PFSK-1 (cell line): ENCODE data around the gene IRX6.

Experiments used
- FOXP2 ChIP-seq: optimal IDR thresholded peaks from 2 replicates; pipeline ENCODE3; 2011; ENCODE audit warnings: borderline replicate concordance, control low read depth, inconsistent platforms; ENCODE audit not compliant: insufficient read depth; ENCODE audit errors: extremely low read length, extremely low read depth
- POLR2AphosphoS5 ChIP-seq: IDR thresholded peaks from 2 replicates; pipeline ENCODE4 v1.6.1; 2012; ENCODE audit warnings: low read depth, mild to moderate bottlenecking, control low read depth, low read length, moderate library complexity
- SIN3A ChIP-seq: IDR thresholded peaks from 2 replicates; pipeline ENCODE4 v1.6.1; 2012; ENCODE audit warnings: mild to moderate bottlenecking, low read length, moderate library complexity, borderline replicate concordance; ENCODE audit not compliant: insufficient read depth
- TAF1 ChIP-seq: IDR thresholded peaks from 2 replicates; pipeline ENCODE4 v1.6.1; 2012; ENCODE audit warnings: low read length, control low read depth, borderline replicate concordance; ENCODE audit not compliant: insufficient read depth
- TF ChIP-seq, protein P1 (sequence below), 2 experiments: IDR thresholded peaks; 2 replicates each; pipeline versions ENCODE4 v1.6.1 to v1.8.0; 2011 to 2012; ENCODE audit warnings: low read depth in 2 of 2, low read length in 2 of 2, control low read depth in 1 of 2, inconsistent platforms in 1 of 2, mild to moderate bottlenecking in 1 of 2, moderate library complexity in 1 of 2; ENCODE audit not compliant: insufficient read depth in 1 of 2

Gene IRX6

DNA sequence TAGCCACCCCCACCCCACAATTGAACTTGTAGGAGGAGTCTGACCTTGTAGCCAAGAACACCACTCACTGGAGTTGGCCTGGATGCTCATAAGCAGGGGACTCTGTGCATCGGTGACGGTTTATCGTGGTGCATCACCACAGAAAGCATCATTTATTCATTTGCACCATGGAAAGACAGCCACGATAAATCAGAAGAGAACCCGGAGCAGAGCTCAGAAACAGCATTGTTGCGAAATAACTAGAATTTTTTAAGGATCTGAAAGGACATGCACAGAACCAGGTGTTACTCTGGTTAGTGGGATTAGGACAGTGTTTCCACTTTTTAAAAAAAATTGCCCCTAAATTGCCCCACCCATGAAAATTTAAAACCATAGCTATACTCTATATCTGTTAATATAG, 44.4 kb upstream of the IRX6 start:
- TF ChIP-seq TAF1 (no peak), FOXP2 (no peak), POLR2AphosphoS5 (no peak), SIN3A (no peak)
- TF ChIP-seq, protein P1, sequence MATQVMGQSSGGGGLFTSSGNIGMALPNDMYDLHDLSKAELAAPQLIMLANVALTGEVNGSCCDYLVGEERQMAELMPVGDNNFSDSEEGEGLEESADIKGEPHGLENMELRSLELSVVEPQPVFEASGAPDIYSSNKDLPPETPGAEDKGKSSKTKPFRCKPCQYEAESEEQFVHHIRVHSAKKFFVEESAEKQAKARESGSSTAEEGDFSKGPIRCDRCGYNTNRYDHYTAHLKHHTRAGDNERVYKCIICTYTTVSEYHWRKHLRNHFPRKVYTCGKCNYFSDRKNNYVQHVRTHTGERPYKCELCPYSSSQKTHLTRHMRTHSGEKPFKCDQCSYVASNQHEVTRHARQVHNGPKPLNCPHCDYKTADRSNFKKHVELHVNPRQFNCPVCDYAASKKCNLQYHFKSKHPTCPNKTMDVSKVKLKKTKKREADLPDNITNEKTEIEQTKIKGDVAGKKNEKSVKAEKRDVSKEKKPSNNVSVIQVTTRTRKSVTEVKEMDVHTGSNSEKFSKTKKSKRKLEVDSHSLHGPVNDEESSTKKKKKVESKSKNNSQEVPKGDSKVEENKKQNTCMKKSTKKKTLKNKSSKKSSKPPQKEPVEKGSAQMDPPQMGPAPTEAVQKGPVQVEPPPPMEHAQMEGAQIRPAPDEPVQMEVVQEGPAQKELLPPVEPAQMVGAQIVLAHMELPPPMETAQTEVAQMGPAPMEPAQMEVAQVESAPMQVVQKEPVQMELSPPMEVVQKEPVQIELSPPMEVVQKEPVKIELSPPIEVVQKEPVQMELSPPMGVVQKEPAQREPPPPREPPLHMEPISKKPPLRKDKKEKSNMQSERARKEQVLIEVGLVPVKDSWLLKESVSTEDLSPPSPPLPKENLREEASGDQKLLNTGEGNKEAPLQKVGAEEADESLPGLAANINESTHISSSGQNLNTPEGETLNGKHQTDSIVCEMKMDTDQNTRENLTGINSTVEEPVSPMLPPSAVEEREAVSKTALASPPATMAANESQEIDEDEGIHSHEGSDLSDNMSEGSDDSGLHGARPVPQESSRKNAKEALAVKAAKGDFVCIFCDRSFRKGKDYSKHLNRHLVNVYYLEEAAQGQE (IDR thresholded peaks at IDR 0.05; ENCODE audit: insufficient read depth in 1 of 2, low read depth in 2 of 2, low read length in 2 of 2), result no peak

DNA sequence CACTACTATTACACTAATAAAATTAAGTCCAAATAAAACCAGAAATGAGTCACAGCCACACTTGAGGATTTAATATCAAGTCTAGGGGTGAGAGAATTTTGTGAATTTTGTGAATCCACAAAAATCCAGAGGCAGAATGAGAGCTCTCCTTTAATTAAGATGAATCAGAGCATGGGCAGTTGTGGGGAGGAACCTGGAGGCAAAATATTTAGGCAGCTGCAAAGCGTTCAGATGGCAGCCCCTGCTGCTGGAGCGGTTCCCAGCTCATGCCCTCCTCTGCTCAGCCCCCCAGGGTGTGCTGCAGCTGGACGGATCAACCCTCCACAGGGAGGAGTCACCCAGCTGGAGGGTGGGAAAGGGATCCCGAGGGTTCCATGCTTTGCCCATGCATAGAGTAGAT, 43.4 kb upstream of the IRX6 start:
- TF ChIP-seq, protein P1 (IDR thresholded peaks at IDR 0.05; ENCODE audit: insufficient read depth in 1 of 2, low read depth in 2 of 2, low read length in 2 of 2), result no peak
- no peak for TF ChIP-seq TAF1

DNA sequence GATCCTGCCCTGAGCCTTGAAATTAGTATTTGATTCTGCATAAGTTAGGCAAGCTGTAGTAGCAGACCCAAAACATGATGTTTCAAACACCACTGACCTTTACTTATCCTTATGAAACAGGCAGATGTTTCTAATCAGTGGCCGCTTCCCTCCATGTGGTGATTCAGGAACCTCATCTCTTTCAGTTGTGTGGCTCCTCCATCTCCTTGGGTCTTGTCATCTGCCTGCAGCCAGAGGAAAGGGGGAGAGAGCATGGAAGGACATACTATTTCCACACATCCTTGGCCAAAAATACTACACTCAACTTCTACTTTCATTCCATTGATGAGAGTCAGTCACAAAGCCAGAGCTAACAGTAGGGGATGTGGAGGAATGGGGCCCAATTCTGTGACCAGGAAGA, 41.6 kb upstream of the IRX6 start:
- TF ChIP-seq, protein P1 (IDR thresholded peaks at IDR 0.05; ENCODE audit: insufficient read depth in 1 of 2, low read depth in 2 of 2, low read length in 2 of 2), result no peak
- TF ChIP-seq FOXP2, result no peak
- no peak for TF ChIP-seq SIN3A
- TF ChIP-seq TAF1, result no peak
- no peak for TF ChIP-seq POLR2AphosphoS5

DNA sequence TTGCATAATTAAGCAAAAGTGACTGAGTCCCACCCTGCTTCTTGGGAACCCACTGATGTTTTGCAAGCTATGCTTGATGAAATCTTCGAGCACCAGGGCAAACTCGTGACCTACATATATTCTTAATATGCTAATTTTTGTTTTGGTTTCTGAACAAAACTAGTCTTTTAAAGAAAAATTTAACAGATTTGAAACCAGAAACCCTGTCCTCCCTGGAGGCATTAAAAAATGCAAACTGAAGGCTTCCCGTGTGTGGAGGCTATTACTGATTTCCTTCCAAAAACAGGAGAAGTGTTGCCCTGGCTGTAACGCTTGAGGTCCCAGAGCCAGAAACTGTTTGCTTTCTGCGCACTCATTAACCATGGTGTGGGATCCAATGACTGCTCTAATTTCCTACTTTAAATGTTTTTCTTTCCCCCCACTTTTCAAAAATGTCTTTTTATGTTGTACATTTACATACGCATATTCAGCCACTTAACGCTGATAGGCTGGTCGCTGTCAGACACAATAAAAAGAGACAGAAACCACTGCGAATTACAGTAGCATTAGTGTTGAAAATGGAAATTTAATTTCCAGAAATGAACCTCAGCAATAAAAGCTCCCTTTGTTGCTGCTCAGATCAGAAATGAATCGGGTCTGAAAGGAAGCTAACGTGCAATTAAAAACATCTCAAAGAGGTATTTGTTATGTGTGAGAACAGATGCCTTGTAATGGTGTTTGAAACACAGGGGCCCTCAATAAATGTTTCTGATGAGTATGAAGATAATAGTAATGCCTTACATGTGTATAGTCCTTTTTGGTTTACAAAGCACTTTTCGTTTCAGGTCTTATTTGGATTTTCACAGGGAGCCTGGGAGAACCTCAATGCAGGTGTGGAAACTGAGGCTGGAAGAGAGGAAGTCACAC, 39.9 kb upstream of the IRX6 start:
- TF ChIP-seq SIN3A, result no peak

DNA sequence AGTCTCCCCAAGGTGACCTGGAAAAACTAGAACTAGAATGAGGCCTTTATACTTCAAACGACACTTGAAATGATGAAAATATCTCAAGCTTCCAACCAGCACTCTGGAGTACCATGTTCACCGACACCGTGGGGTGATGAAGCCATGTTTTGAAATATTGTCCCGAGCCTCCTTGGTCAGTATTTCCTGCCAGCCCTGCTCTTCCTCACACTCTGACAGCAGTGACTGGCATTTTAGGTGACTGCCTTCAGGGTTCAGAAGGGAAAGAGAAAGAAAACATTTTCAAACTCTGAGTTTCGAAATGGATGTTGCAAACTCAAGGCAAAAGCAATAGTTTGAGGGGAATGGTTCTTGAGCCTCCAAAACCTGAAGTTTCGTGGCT, 39.3 kb upstream of the IRX6 start:
- TF ChIP-seq FOXP2 (no peak), TAF1 (no peak), SIN3A (no peak)
- TF ChIP-seq, protein P1 (IDR thresholded peaks at IDR 0.05; ENCODE audit: insufficient read depth in 1 of 2, low read depth in 2 of 2, low read length in 2 of 2), result no peak
